ENCODE measurements around the gene TSPAN18.

- TF ChIP-seq, protein P1, sequence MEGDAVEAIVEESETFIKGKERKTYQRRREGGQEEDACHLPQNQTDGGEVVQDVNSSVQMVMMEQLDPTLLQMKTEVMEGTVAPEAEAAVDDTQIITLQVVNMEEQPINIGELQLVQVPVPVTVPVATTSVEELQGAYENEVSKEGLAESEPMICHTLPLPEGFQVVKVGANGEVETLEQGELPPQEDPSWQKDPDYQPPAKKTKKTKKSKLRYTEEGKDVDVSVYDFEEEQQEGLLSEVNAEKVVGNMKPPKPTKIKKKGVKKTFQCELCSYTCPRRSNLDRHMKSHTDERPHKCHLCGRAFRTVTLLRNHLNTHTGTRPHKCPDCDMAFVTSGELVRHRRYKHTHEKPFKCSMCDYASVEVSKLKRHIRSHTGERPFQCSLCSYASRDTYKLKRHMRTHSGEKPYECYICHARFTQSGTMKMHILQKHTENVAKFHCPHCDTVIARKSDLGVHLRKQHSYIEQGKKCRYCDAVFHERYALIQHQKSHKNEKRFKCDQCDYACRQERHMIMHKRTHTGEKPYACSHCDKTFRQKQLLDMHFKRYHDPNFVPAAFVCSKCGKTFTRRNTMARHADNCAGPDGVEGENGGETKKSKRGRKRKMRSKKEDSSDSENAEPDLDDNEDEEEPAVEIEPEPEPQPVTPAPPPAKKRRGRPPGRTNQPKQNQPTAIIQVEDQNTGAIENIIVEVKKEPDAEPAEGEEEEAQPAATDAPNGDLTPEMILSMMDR (conservative IDR thresholded peaks at IDR 0.05; ENCODE audit: low read length): no peak
- no peak for TF ChIP-seq EZH2phosphoT487 (IDR thresholded peaks at IDR 0.05; ENCODE audit: borderline replicate concordance, low read depth, low read length)
These were observed 214.7 kb downstream of the TSPAN18 start for GRCh38 chr11:44941259-44942021.
